HG03159 (cell line): ENCODE data around the gene PPP1R9A.

ENCODE experiments used
- ATAC-seq: cut with Tn5 transposase; IDR thresholded peaks from one replicate; pipeline ENCODE4 v1.9.1; 2021; ENCODE audit warnings: mild to moderate bottlenecking, moderate library complexity; ENCODE audit not compliant: unreplicated experiment

Gene PPP1R9A

DNA sequence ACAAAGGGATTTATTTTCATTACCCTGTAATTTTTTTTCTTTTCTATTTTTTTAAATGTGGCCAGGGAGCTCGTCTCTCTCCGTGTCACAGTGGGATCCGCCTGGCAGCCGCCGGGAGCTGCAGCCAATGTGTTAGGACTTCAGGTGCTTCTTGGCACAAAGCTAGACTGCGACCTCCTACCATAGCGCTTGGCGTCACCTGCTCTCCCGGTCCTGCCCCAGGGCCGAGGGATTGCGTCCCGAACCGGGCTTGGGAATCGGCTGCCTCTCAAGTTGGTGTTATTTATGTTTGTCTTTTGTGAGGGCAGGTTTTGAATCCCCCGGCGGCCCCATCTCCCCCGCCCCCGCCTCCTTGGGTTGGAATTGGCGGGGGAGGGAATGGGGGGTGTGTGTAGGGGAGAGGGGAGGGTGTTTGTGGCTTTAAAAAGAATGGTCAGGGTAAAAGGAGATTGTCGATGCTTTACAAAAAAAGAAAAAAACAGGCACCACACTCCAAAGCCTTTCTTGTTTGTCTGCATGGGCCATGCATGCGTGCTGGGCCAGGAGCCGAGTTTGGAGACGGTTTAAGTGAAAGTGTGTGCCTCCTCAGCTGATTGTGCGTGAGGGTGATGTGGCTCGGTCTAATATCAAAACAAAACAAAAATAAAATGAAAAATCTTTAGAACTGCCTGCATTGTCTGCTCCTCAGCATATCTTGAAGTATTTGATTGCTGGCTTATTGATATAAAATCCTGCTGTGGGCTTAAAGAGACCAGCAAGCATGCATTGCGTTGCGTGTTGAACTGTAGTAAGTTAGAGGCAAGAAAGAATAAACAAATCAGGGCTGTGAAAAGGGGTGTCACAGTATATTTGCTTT lies 1.2 kb downstream of the PPP1R9A start:
- ATAC-seq = no peak

DNA sequence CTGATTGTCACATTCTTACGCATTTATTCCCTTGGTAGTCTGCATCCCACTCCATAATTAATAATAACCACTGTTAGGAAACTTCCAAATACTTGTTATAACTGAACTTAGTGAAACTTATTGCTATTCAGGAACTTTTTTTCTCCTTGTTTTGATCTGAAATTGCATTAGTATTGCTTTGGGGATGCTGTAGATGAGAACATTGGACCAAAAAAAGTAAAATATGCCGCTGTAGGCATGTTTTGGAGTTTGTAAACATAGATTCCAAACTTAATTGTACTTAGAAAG lies 1.7 kb downstream of the PPP1R9A start:
- ATAC-seq = no peak

DNA sequence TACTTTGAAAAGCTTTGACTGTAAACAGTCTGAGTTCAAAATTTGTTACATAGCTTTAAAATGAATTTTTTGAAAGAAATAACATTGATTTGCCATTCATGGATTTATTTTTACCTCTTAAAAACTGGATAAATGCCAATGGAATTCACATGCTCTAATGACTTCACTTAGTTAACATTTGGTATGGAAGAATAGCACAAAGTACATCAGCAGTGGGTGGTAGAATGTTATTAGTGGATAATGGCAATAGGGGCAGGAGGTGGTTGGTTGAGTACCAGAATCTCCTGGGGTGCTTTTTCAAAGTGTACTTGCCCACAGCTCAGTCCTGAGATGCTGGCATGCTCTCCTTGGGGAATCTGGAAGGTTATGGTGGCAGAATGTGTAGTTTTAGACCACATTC lies 4.7 kb downstream of the PPP1R9A start:
- ATAC-seq = no peak

- no peak for ATAC-seq
Observed at GRCh38 chr7:94913391-94913790, 6.0 kb downstream of the PPP1R9A start.

DNA sequence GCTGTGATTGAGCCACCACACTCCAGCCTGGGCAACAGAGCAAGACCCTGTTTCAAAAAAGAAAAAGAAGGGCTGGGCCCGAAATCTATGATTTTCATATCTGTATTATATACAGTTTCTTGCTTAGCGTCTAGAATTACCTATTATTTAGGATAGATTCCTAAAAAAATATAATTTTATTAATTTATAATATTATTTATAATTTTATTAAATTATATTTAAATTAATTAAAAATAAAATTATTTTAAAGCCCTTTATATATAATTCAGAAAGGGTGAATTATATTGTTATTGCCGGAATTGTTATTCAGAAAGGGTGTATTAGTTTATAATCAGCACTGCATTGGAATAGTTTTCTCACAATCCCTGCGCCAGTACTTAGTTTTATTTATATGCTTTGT lies 14.5 kb downstream of the PPP1R9A start:
- ATAC-seq = no peak

DNA sequence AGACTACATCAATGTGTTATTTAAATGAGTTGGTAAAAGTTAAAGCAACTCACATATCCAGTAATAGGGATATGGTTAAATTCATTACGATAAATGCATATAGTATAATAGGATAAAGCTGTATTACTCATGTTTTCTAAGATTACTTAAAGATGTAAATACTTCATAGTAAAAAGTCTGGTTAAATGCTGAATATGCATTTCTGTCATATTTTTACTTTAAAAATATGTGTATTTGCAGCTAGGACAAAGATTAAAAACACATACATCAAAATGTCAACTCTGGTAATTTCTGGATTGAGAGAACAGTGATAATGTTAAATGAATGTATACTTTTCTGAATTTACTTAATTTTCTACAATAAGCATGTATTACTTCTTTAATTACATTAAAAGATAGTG lies 15.1 kb downstream of the PPP1R9A start:
- ATAC-seq = no peak

GRCh38 chr7:94923412-94923811 lies 16.0 kb downstream of the PPP1R9A start:
- ATAC-seq = no peak

- no peak for ATAC-seq
Observed at GRCh38 chr7:94928168-94928707, 20.8 kb downstream of the PPP1R9A start.

GRCh38 chr7:94933256-94933990 lies 26.0 kb downstream of the PPP1R9A start:
- ATAC-seq = no peak

DNA sequence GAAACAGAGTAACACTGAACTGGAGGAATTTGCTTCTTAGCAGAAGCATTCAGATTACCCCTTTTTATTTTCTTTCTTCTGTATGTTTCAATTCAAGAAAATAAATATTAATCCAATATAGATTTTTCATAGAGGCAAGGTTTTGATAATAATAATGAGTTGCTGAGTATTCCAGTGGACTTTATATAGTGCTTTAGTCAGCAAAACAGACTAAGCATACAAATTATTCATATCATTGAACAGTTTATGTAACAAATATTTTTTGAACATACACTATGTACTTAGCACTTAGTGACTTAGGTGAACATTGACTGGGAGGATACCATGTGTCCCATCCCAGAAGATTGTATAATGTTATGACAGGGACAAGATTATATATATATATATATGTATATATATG lies 32.0 kb downstream of the PPP1R9A start:
- ATAC-seq = no peak

DNA sequence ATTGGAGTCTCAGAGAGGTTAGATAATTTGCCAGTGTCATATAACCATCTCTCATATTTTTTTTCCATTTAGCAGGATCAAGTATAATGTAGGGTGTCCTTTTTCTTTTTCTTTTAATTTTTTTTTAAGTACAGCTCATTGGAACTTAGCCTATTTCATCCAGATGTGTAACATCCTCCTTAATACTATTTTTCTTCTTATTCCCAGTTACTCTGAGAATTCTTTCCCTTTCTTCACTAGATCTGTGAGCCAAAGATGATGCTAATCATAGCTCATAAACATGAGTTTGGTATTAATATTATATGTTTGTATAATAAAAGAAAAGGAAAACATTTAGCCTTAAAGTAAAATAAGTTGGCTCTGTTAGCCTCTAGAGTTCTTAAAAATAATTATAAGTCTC lies 32.8 kb downstream of the PPP1R9A start:
- ATAC-seq = no peak

DNA sequence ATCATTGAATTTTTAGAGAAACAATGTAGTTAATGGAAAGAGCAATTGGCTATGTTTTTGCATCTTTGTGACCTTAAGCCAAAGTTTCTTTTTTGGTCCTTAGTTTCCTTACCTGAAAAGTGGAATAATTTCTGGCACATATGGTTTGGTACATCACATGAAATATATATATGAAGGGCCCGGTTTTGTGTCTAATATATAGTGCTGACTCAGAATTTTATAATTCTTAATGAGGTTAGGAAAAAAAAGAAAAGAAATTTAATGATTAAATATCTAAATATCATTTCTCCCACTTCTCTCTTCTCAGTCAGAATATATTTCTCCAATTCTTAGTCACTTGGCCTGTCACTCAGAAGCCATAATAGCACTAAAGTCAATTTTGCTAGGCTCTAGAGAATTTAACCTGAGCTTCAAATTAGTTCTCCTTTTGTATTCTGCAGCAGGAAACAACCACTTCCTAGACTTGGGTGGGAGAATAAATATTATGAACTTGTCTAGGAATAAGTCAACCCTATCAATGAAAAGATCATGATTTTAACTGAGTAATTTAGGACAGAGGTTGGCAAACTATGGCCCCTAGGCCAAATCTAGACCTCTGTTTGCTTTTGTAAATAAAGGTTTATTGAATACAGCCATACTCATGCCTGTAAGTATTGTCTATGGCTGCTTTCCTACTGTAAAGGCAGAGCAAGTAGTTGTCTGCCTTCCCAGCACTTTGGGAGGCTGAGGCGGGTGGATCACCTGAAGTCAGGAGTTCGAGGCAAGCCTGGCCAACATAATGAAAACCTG lies 34.6 kb downstream of the PPP1R9A start:
- ATAC-seq = no peak

GRCh38 chr7:94943134-94943533 lies 35.7 kb downstream of the PPP1R9A start:
- no peak for ATAC-seq

DNA sequence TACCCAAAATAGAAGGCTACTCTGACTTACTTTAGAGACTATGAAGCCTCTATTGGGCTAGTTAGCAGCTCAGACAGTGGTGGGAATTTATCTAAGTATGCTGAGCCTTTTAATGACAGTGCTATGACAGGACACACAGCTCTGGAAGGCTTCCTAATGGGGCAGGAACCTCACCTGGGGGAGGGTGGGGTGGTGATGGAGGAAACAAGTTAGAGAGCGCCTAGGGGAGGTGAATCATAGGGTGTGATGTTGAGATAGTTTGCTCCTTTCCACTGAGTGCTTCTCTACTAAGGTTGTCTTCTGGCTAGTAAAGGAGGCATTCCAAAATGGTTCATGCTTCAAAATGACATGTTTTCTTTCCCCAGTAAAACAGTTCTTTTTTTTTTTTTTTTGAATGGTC lies 42.1 kb downstream of the PPP1R9A start:
- no peak for ATAC-seq

- ATAC-seq = no peak
Observed at GRCh38 chr7:94955807-94956206, 48.4 kb downstream of the PPP1R9A start.

DNA sequence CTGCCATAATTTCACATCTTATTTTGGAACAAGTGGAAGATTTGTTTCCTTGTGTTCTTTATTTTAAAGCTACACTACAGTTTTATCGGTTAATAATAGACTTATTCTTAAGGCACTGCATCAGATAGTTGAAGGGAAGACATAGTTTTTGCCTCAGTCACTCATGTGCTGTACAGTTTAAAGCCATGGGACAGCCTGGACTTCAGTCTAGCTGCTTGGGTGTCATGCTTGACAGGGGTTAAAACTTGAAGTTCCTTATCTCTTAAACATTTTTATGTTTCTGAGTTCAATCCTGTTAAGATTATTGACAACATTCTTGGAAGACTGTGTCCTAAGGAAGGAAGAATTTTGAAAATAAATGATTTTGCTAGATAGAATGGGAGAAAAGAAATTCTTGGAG lies 49.7 kb downstream of the PPP1R9A start:
- ATAC-seq = no peak

DNA sequence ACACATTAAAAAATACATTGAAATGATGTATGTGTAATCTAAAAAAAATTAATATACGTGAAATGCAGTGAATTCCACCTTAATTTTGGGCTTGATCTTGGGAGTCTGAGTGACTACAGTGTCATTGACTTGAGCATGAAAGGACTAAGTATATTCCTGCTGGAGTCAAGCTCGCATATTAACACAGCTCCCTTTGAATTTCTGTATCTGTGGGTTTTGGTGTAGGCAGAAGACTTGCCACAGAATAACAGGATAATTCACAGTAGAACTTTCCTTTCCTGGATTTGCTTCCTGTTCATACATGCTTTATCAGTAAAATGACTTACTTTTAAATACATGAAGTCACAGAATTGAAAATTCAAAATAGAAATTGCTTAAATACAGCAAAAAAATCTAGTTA lies 55.3 kb downstream of the PPP1R9A start:
- ATAC-seq = no peak

DNA sequence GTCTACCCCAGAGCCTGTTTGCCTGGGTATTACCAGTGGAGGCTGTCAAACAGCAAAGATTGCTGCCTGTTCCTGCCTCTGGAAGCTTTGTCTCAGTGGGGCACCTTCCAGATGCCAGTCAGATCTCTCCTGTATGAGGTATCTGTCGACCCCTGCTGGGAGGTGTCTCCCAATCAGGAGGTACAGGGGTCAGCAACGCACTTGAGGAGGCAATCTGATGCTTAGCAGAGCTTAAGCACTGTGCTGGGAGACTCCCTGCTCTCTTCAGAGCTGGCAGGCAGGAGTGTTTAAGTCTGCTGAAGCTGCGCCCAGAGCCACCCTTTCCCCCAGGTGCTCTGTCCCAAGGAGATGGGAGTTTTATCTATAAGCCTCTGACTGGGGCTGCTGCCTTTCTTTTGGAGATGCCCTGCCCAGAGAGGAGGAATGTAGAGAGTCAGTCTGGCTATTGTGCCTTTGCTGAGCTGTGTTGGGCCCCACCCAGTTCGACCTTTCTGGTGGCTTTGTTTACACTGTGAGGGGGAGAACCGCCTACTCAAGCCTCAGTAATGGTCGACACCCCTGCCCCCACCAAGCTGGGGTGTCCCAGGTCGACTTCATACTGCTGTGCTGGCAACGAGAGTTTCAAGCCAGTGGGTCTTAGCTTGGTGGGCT lies 62.2 kb downstream of the PPP1R9A start:
- no peak for ATAC-seq

- ATAC-seq = no peak
Observed at GRCh38 chr7:94970085-94970576, 62.7 kb downstream of the PPP1R9A start.

DNA sequence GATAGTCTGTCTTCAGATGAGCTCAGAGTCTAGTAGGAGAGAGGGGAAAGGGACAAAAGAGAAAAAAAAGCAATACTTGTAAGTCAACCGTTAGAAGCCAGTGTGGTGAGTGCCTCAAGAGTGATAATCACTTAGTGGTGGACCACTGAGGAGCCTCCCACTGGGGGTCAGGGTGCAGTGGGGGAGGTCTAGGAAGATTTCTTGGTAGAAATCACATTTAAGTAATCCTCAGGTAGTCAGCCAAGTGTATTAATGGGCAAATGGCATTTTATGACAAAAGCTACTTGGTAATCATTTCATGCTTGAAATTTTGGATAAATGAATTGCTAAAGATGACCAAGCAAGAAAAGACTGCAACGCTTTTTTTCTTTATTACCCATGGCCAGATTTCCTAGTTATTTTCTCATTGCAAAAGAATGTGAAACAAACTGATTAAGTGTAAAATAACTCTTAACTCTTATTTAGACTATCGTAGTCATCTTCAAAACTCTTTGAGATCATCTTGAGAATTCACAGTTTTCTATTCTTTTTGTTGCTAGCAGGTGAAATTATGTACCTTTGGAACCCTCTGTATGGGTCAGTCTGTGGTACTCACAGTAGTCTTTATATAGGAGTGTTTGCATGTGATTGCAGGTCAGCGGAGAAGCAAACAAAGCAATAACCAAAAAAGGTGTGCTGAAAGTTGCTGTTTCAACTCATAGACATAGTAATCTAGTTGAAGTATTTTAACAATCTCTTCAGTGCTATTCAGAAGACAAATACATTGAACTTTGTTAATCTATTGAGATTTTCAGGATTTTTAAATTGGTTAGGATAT lies 63.9 kb downstream of the PPP1R9A start:
- ATAC-seq = no peak
